GM12878 (cell line): ENCODE data around the gene USH2A.

Experiments
- CTCF ChIP-seq, 3 experiments: IDR thresholded peaks in 2 of 3; conservative IDR thresholded peaks in 1 of 3; 2 replicates each; pipeline ENCODE4 v1.5.1; 2011; ENCODE audit warnings: low read depth in 3 of 3, low read length in 3 of 3, mild to moderate bottlenecking in 3 of 3, control low read depth in 2 of 3, moderate library complexity in 2 of 3, inconsistent platforms in 1 of 3, mixed read lengths in 1 of 3; ENCODE audit not compliant: control insufficient read depth in 2 of 3, insufficient read depth in 1 of 3; ENCODE audit errors: extremely low read depth in 1 of 3
- EP300 ChIP-seq, 2 experiments: fragments of 150-350 bp in 1 of 2; IDR thresholded peaks; 2 replicates each; pipeline ENCODE4 v1.6.1; 2011 to 2012; ENCODE audit warnings: low read depth in 2 of 2, low read length in 2 of 2, borderline replicate concordance in 1 of 2, improper control_type of control experiment in 1 of 2, inconsistent platforms in 1 of 2; ENCODE audit not compliant: control insufficient read depth in 1 of 2
- SRF ChIP-seq, 2 experiments: IDR thresholded peaks; 2 replicates each; pipeline ENCODE4 v1.6.1; 2011; ENCODE audit warnings: low read depth in 2 of 2, low read length in 2 of 2, mild to moderate bottlenecking in 1 of 2, moderate library complexity in 1 of 2
- TCF3 ChIP-seq: IDR thresholded peaks from 2 replicates; pipeline ENCODE4 v1.6.1; 2012; ENCODE audit warnings: low read depth, mild to moderate bottlenecking, low read length, borderline replicate concordance; ENCODE audit not compliant: insufficient read depth
- ZNF217 ChIP-seq: fragments of 450-650 bp; IDR thresholded peaks from 2 replicates; pipeline ENCODE4 v1.6.1; 2017; ENCODE audit warnings: antibody characterized with exemption, mild to moderate bottlenecking
- ZNF384 ChIP-seq: IDR thresholded peaks from 2 replicates; pipeline ENCODE4 v1.6.1; 2012; ENCODE audit warnings: low read depth, mild to moderate bottlenecking, low read length, improper control_type of control experiment, borderline replicate concordance
- TF ChIP-seq, protein P1 (sequence below): fragments of 450-650 bp; formaldehyde crosslinking; IDR thresholded peaks from 2 replicates; pipeline ENCODE4 v1.4.0; 2022; ENCODE audit warnings: mild to moderate bottlenecking, moderate library complexity

GRCh38 chr1:216055004-216055403, 368.2 kb downstream of the USH2A start:
- TF ChIP-seq ZNF384 (no peak), ZNF217 (no peak), EP300 (IDR thresholded peaks at IDR 0.05; ENCODE audit: borderline replicate concordance in 1 of 2, control insufficient read depth in 1 of 2, low read depth in 2 of 2, low read length in 2 of 2) (no peak), SRF (IDR thresholded peaks at IDR 0.05; ENCODE audit: low read depth in 2 of 2, low read length in 2 of 2) (no peak), CTCF (IDR thresholded peaks at IDR 0.05 in 2 of 3, conservative IDR thresholded peaks at IDR 0.05 in 1 of 3; ENCODE audit: control insufficient read depth in 2 of 3, extremely low read depth in 1 of 3, insufficient read depth in 1 of 3, low read depth in 3 of 3, low read length in 3 of 3) (no peak), TCF3 (no peak)
- TF ChIP-seq, protein P1, sequence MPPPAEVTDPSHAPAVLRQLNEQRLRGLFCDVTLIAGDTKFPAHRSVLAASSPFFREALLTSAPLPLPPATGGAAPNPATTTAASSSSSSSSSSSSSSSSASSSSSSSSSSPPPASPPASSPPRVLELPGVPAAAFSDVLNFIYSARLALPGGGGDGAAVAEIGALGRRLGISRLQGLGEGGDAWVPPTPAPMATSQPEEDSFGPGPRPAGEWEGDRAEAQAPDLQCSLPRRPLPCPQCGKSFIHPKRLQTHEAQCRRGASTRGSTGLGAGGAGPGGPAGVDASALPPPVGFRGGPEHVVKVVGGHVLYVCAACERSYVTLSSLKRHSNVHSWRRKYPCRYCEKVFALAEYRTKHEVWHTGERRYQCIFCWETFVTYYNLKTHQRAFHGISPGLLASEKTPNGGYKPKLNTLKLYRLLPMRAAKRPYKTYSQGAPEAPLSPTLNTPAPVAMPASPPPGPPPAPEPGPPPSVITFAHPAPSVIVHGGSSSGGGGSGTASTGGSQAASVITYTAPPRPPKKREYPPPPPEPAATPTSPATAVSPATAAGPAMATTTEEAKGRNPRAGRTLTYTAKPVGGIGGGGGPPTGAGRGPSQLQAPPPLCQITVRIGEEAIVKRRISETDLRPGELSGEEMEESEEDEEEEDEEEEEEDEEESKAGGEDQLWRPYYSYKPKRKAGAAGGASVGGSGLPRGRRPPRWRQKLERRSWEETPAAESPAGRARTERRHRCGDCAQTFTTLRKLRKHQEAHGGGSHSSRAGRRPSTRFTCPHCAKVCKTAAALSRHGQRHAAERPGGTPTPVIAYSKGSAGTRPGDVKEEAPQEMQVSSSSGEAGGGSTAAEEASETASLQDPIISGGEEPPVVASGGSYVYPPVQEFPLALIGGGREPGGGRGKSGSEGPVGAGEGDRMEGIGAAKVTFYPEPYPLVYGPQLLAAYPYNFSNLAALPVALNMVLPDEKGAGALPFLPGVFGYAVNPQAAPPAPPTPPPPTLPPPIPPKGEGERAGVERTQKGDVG (CRISPR knock-in tag): no peak
